ELF-1 (cell line): ENCODE data around the gene HDAC4.

Experiments used
- DNase-seq: peaks from one replicate; pipeline ENCODE4 v3.0.0-alpha.2; 2016; ENCODE audit warnings: low read depth, low spot score

HDAC4 gene

DNA sequence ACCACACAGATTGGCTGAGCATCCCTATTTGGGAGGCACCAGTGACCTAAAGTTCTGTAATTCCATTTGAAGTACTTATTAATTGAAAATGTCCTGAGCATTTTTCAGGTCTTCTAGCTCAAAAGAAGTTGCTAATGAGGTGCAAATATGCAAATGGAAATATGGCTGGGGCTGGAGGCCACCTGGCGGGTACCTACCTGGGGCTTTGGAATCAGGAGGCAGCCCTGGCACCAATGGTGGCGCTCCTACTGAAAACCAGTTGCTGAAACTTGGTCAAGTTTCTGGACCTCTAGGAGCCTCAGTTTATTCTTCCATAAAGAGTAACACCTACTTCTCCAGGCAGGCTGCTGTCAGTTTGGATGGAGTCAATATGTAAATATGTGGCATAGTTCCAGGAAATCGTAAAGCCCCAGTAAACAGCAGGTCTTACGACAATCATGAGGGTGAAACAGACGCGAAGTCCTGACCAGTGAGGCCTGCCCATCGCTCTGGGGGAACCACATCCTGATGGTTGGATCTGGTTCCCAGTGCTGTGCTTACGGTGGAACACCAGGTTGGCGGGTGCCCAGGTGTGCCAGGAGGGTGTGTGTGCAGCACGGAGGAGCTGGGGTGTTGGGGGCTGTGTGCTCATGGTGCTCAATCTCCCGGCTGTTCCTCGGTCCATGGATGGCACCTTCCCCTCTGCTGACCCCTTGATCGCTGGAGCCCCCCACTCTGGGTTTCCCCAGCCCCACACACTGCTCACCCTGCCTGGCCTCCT lies 366.8 kb downstream of the HDAC4 start:
- no peak for DNase-seq

DNA sequence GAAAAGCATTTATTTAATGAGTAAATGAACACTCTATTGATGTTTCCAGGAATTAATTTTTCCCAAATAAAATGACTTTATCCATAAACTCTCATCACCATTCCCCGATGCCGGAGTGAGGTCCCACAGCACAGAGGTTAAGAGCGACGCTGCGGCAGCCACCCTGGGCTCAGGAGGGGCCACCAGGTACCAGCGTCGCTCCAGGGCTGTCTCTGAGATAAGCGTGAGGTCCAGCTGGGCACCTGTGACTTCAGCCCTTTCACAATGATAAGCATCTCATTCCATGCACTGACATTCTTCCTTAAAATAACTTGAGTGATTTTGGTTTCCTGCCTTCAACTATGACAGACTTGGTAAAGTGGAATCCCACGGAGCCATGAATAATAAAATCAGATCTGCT lies 370.9 kb downstream of the HDAC4 start:
- no peak for DNase-seq

DNA sequence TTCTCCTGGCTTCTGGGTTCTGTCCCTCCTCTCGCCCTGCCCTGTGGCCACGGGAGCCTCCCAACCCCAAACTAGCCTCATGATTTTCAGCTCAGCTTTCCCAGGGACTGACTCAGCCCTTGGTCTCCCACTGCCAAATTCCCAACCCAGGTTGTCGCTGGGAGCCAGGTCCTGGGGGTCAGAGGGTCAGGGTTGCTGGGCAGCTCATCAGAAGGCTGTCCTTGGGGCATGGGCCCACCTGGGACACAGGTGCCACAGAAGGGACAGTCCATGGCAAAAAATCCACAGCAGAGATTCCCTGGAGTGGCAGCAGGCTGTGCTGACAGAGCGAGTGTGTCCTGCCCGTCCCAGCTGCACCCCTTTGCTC lies 372.6 kb downstream of the HDAC4 start:
- no peak for DNase-seq

DNA sequence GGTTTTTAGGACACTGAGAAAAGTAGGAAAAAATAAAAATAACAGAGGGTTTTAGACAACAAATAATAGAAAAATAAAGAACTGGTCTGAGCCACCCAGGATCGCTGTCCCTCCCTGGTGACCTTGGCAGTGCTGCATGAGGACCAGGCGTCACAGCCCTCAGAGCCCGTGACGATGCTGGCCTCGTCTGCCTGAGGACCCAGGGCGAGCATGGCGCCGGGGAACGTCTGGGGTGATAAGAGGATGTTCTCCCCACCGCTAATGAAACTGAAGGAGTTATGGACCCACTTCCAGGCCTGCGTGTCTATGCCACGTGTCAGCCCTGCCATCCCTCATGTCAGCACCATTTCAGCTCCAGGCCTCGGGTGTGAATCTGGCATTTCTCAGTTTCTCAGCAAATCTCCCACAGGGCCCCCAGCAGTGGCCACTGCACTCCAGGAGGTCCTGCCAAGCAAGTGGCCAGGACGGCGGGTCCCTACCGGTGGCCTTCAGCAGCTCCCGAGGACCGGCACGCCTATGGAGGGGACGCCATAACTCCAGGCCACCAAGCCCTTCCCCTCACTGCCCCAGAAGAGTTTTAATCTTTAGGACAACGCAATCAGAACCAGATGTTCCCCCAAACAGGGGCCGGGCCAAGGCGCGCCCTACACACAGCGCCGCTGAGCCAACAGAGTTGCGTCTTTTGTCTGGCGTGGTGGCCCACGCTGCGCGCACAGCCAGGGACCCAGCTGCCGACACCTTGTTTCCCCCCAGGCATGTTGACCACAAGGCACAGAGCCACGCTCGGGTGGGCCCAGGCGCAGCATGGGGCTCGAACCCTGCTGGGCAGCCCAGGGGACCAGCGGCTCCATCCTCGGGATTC lies 373.2 kb downstream of the HDAC4 start:
- no peak for DNase-seq

DNA sequence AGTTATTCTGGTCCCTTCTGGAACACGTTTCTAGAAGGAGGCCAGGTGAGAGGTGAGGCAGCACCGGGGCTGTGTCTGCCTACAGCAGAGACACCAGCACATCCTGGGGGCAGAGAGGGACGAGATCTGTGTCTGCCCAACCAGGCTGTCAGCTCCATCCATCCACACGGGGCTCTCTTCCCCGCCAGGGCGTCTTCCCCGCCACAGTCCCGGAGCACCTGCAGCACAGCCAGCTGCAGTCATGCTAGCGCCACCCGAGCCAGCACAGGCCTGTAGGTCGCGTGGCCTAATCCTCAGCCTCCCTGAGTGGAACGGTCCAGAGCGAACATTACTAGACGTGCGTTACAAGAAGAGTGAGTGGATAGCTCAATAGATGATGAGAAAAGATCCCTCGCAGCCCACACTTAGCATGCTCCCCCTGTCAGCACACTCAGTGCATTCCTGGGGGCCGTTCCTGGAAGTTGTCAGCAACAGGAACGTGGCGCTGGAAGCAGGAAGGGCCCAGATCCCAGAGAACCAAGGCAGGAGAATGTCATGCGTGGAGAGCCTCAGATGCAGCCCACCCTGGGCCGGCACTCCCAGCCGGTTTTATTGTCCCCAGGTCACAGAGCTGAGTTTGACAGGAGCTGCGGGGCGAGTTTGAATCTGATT lies 374.0 kb downstream of the HDAC4 start:
- peak; percentile 38 for DNase-seq

DNA sequence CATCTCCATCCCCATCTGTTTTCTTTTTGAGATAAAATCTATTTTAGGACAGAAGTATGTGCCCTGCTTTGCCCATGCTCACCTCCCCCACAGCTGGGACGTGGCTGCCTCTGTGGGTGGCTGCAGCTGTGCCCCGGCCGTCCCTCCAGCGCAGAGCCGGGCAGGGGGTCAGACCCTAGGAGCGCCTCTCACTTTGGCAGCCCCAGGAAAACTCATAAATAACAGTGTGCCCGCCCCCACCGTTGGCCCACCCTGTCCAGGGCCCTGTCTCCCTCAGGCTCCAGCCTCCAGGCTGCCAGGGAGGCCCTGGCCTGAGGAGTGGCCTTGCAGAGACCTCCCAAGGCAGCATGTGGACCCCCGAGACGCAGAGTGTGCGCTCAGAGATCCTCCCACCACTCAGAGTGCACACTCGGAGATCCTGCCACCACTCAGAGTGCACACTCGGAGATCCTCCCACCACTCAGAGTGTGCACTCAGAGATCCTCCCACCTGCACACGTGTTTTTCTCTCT lies 374.8 kb downstream of the HDAC4 start:
- DNase-seq: no peak

DNA sequence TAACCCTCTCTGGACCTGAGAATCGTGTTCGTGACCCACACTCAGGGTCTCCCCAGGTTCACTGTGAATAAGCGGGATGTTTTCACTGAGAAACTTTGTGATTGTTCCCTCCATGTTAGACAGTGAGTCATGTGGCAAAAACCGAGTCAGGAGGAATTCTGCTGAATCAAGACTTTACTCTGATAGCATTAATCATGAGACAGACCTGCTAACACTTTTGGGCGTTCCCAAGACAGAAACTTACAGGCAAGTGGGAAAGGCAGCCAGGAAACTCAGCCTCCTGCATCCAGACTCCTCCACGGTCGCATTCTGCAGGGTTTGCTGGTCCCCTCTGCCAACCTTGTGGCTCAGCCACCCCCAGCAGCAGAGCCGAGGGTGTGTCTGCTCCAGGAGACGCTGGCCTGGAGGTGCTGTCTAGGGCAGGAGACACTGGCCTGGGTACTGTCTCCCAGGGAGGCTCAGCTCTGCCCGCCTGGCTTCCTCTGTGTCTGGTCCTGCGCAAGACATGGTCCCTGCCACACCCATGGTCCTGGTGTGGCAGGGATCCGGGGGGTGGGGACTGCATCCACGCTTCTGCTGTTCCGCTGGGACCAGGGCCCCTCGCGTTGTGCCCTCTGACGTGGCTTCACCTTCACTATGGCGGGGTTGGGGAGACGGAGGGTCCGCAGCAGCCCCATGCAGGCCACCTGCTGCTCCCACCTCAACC lies 375.6 kb downstream of the HDAC4 start:
- no peak for DNase-seq

DNA sequence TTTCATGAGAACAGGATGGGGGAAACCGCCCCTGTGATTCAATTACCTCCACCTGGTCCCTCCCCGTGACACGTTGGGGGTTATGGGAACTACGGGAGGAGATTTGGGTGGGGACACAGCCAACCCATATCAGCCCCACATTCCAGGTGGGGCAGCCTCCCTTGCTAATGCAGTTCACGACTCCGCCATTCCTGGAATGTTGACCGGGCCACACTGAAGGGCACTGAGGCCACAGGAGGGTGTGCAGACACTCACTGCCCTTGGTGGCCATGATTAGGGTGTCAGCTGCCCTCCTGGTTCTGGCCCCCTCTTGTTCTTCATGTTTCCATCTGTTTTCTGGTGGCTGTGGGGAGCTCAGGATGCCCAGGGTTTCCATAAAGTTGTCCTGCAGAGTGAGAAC lies 376.6 kb downstream of the HDAC4 start:
- no peak for DNase-seq

DNA sequence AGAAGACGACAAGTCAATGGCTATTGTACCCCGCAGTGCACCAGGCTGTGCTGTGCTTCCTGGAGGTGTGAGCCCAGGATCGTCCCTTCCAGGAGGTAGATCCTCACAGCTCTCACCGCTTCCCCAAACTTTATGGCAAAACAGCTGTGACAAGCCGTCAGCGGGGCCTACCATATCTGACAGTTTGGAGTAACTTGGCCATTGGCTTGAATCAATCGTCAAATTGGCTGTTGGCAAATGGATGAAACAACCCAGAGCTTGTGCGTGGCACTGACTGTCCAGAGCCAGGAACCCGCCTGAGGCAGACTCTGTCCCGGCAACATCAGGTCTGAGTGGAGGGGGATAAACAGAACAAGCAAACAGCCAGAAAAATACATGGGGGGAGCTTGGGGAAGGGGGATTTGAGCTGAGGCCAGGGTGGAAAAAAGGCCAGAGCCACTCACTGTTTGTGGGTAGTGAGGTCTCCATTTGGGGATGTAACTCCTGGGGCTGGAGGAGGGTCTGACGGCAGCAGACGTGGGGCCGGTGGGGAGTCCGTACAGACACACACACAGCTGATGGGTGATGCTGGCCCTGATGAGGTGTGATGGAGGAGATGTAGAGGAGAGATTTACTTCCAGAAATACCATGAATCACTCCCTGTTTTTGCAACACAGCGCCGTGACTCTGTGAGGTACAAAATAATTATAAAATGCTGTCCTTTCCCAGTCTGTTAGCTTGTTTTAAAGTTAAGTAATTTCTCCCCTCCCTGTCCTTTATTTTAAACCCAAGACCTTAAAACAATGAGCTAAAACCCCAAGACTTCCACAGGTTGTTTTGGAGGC lies 378.2 kb downstream of the HDAC4 start:
- no peak for DNase-seq

DNA sequence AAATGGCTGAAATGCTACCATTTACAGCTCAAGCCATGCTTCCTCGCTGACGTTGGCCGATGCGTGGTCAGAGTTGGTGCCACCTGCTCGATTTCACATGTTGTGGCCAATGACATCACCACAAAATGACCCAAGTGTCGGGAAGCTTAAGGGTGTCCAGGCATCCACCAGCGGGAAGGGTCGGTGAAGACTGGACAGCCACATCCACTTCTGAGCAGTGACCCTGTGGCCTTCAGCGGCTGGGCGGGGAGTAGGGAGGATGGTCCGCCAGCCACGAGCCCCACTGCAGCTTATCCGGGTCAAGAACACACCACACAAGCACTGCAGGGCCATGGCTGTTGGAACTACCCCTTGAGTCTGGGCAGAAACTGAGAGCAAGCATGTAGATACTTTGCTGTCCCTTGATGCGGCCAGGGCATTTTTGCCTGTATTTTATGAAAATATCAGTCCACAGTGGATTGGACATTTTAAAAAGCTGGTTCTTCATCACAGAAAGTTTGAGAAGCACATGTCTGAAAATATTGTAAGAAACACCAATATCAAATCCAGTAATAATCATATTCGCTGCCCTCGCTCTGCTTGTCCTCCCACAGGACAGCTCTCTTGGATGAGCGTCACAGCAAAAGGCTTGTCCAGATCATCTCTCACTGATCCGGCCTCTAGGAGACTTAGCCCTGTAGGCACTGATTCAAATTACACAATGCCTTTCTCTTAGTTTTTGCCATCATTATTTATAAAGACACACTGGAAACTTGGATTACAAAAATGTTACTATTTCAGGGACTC lies 379.0 kb downstream of the HDAC4 start:
- no peak for DNase-seq

DNA sequence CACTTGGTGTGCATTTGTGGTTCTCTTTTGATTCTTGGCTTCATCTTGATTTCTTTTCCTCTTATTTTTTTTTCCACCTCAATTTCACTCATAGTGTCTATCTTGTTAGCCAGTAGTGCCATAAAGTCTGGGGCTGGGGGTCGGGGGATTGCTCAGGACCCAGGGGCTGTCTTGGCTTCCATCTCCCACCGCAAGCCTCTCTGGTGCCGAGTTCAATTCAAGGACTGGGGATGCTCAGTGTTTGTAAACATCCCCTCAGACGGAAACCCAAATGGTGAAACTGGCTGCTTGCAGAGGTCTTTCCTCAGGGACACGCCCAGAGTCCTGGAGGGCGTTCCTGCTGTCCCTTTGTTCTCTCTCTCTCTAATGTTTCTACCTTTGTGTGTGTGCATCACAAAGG lies 379.6 kb downstream of the HDAC4 start:
- DNase-seq: peak; percentile 33

DNA sequence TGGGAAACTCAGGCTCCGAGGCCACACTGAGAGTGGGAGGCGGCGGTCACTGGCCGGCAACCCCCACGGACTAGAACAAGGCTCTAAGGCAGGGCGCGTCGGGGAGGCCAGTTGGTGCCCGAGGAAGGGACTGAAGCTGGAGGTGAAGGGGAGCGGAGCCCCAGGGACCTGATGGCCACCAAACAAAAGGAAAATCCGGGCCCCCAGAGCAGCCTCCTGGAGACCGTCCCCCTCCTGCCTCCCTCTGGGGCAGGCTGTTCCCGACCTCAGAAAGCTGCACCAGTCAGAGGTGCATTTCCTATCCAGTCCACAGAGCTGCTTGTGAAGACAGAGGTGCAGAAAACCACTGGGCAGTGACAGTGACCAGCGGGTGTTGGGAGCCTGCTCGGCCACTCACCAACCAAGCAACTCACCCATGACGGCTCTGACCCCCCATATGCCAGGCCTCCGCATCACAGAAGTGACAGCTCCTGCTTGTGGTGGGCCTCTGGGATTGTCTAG lies 380.2 kb downstream of the HDAC4 start:
- DNase-seq: no peak

DNA sequence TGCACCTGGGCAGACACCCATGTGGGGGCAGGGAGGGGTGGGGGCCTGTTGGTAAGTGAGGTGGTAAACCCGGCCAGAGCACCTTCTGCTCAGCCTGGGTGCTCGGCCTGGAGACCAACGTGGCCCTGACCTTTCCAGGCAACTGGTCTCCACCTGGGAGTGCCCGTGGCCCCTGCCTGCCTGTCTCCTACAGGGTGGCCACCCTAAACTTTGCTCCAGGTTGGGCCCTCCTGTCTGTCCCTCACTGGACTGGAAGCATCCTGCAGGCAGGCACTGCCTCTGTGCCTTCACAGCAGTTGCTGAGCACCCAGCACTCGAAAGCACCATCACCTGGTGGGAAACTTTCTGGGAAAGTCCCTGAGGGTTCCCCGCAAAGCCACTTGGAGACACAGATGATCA lies 381.6 kb downstream of the HDAC4 start:
- no peak for DNase-seq

DNA sequence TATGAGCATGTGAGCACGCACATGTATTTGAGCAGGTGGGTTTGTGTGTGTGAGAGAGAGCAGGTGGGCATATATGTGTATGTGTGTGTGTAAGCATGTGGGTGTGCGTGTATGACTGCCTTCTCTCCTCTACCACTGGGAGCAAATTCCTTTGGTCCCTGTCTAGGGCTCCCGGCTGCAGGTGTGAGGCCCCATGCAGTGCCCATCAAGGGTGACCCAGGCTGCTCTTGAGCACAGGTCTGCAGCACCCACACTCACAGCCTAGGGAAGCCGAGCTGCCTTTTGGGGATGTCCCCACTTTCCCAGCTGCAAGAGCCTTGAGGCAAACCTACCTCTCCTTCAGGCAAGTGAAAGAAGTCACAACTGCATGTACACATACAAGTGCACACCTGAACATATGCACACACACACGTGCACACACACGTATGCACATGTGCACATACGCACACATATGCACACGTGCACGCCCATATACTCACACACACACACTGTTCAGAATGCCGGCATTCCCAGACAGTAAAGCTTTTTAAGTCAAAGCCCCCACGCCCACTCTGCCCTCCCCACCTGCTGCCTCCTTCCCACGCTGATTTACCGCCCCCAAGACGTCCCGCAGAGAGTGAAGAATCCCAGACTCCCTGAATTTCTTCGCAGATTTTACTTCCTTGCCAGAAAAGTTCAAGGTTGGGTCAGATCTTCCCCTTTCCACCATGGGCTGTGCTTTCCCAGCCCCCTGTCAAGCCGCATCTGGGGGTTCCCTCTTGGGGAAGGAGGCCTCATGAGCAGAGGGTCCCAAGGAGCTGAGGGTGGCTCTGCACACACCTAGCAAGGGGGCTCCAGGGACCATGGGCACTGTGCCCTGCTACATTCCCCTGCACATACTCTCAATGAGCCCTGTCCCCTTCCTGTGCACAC lies 382.3 kb downstream of the HDAC4 start:
- no peak for DNase-seq

DNA sequence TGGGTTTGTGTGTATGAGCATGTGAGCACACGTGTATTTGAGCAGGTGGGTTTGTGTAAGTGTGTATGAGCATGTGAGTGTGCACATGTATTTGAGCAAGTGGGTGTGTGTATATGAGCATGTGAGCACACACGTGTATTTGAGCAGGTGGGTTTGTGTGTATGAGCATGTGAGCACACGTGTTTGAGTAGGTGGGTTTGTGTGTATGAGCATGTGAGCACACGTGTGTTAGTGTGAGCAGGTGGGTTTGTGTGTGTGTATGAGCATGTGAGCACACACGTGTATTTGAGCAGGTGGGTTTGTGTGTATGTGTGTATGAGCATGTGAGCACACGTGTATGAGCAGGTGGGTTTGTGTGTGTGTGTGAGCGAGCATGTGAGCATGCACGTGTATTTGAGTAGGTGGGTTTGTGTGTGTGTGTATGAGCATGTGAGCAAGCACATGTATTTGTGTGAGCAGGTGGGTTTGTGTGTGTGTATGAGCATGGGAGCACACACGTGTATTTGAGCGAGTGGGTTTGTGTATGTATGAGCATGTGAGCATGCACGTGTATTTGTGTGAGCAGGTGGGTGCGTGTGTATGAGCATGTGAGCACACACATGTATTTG lies 383.2 kb downstream of the HDAC4 start:
- no peak for DNase-seq

DNA sequence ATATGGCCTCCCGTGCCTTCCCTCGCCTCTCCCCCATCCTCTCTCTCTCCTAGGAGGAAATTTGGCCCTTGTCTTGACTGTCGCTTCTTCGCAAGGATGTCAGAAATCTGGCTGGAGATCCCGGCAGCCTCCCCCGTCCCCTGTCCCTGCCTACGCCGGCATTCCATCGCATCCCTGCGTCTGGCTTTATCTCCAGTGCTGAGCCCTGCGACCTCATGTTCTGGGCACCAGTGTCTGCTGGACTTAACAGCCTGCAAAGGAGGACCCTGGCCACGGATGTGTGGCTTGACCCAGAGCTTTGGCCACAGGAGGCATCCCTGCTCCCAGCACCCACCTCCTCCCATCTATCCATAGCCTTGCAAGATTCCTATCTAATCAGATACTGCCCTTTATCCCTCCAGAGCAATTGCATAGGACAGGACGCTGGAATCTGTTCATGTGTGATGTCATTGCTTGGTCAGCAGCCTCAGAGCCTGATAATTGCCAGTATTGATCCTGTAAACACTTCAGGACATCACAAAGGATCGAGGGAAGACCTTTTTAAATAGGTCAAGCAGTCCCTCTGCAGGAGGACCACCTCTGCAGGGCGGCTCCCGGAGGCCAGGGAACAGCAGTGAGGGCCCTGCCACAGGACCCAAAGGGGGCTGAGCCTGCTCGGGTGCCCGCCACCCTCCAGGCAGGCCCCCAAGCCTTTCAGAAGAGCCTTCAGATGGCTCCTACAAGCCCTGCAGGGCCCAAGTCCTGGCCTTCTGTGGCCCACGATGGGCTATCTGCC lies 384.7 kb downstream of the HDAC4 start:
- no peak for DNase-seq

DNA sequence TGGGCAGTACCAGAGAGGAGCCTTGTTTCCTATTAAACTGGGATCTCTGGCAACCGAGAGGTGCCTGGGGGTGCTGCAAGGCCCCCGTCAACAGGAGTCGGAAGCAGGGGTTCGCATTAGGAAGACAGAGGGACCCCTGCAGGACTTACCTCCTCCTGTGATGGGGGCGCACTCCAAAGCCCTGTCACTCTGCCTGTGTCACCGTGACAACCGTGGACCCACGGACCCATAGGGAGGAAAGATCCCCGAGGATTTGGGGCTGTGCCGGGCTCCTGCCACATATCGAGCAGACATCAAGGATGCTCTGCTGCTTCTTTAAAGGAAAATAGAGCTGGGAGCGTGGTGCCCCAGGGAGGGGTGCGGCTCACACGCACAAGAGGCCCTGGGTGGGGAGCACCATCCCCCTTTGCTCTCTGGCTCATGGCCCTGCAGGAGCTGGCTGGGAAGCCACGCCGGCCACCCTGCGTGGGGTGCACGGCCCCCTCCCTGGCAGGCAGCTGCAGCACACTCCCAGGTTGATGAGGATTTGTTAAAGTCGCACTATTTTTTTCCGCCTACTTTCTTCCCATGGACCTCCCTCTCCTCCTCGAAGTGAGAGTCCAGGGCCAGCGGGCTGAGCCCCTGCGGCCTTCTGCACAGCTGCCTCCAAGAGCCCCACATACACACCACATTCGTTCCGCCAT lies 385.5 kb downstream of the HDAC4 start:
- DNase-seq: no peak
